Activated naive CD4-positive, alpha-beta T cell treated with anti-CD3 and anti-CD28 coated beads, Interleukin-2, amount 50 U/mL, for 72 hours (primary cell): ENCODE data around the gene DNASE2B. TPM values are rescaled to one million over a fixed set of nuclear protein-coding genes. Genes with fewer than 3 reads are reported as not detected.

Source experiments
- ATAC-seq, 2 donors: fragments of 150-1000 bp; cut with Tn5 transposase; 2 replicates each; pipeline ENCODE4 v1.10.0; 2021; ENCODE audit warnings: mild to moderate bottlenecking in 2 of 2, moderate library complexity in 2 of 2
- DNase-seq, 2 donors: peaks; one replicate each; pipeline ENCODE4 v3.0.0; 2021 to 2022; ENCODE audit warnings: low spot score in 2 of 2
- H3K27ac Mint-ChIP-seq, 2 donors: one replicate each; pipeline ENCODE4 v1.8.0; 2022; ENCODE audit warnings: mild to moderate bottlenecking in 2 of 2, mixed read lengths in 2 of 2
- H3K36me3 Mint-ChIP-seq, 2 donors: one replicate each; pipeline ENCODE4 v1.8.0; 2022; ENCODE audit warnings: mixed read lengths in 2 of 2
- H3K9me3 Mint-ChIP-seq, 2 donors: one replicate each; pipeline ENCODE4 v1.8.0; 2022; ENCODE audit warnings: mixed read lengths in 2 of 2
- total RNA-seq, 2 donors: library from RNA; stranded (reverse); gene quantifications; one replicate each; pipeline ENCODE4 v1.2.3, GENCODE V29; 2022

Gene DNASE2B
- total RNA-seq, 2 donors from 2014 or later: not detected

GRCh38 chr1:84401156-84401555 is 2.9 kb downstream of the DNASE2B start:
- no peak overlapping the region for H3K27ac Mint-ChIP-seq
- DNase-seq: no peak
- H3K36me3 Mint-ChIP-seq: no peaks in the 10 kb centered on the region
- ATAC-seq: no peak
- H3K9me3 Mint-ChIP-seq: peaks cover 0 to 5% of the 10 kb centered on the region in 2 donors

- DNase-seq: no peak
- Mint-ChIP-seq H3K9me3 (peaks cover 0 to 5% of the 10 kb centered on the region in 2 donors), H3K36me3 (no peaks in the 10 kb centered on the region), H3K27ac (no peak overlapping the region)
- ATAC-seq: peak in 1 of 2 donors; percentile 58
These were observed 3.8 kb downstream of the DNASE2B start for GRCh38 chr1:84402060-84402459.

- peaks cover 0 to 5% of the 10 kb centered on the region in 2 donors for H3K9me3 Mint-ChIP-seq
- H3K36me3 Mint-ChIP-seq: no peaks in the 10 kb centered on the region
- H3K27ac Mint-ChIP-seq: no peak overlapping the region
- DNase-seq (no peak), ATAC-seq (no peak)
These were observed 4.2 kb downstream of the DNASE2B start for GRCh38 chr1:84402501-84402900.

GRCh38 chr1:84403347-84403746 is 5.1 kb downstream of the DNASE2B start:
- H3K27ac Mint-ChIP-seq: no peak overlapping the region
- ATAC-seq: no peak

GRCh38 chr1:84406346-84406861 is 8.1 kb downstream of the DNASE2B start:
- DNase-seq: no peak
- no peaks in the 10 kb centered on the region for H3K36me3 Mint-ChIP-seq
- H3K9me3 Mint-ChIP-seq: peaks cover 0 to 5% of the 10 kb centered on the region in 2 donors
- no peak overlapping the region for H3K27ac Mint-ChIP-seq
- ATAC-seq: no peak

More at GRCh38 chr1:84403347-84403746, 5.1 kb downstream of the DNASE2B start:
- Mint-ChIP-seq H3K36me3 (no peaks in the 10 kb centered on the region), H3K9me3 (peaks cover 0 to 5% of the 10 kb centered on the region in 2 donors)
- DNase-seq: no peak

GRCh38 chr1:84407524-84407923 is 9.2 kb downstream of the DNASE2B start:
- ATAC-seq (no peak), DNase-seq (no peak)
- Mint-ChIP-seq H3K36me3 (no peaks in the 10 kb centered on the region), H3K27ac (no peak overlapping the region), H3K9me3 (peaks cover 0 to 5% of the 10 kb centered on the region in 2 donors)

GRCh38 chr1:84407958-84408422 is 9.7 kb downstream of the DNASE2B start:
- H3K36me3 Mint-ChIP-seq: no peaks in the 10 kb centered on the region
- H3K27ac Mint-ChIP-seq: no peak overlapping the region
- ATAC-seq (no peak), DNase-seq (no peak)
- peaks cover 0 to 5% of the 10 kb centered on the region in 2 donors for H3K9me3 Mint-ChIP-seq

GRCh38 chr1:84409888-84410287 is 11.6 kb downstream of the DNASE2B start:
- Mint-ChIP-seq H3K9me3 (peaks cover 0 to 5% of the 10 kb centered on the region in 2 donors), H3K27ac (no peak overlapping the region), H3K36me3 (no peaks in the 10 kb centered on the region)
- DNase-seq (no peak), ATAC-seq (no peak)

- no peak for ATAC-seq
- no peak overlapping the region for H3K27ac Mint-ChIP-seq
- H3K9me3 Mint-ChIP-seq: no peaks in the 10 kb centered on the region
- DNase-seq: no peak
- H3K36me3 Mint-ChIP-seq: no peaks in the 10 kb centered on the region
These were observed 12.2 kb downstream of the DNASE2B start for GRCh38 chr1:84410328-84411095.

- ATAC-seq (no peak), DNase-seq (no peak)
- Mint-ChIP-seq H3K36me3 (no peaks in the 10 kb centered on the region), H3K27ac (no peak overlapping the region), H3K9me3 (peaks cover 0 to 4% of the 10 kb centered on the region in 2 donors)
These were observed 14.1 kb downstream of the DNASE2B start for GRCh38 chr1:84412316-84412942.

GRCh38 chr1:84415396-84415795 is 17.1 kb downstream of the DNASE2B start:
- ATAC-seq: no peak
- H3K9me3 Mint-ChIP-seq: peaks cover 0 to 4% of the 10 kb centered on the region in 2 donors
- no peak for DNase-seq
- H3K27ac Mint-ChIP-seq: no peak overlapping the region
- H3K36me3 Mint-ChIP-seq: no peaks in the 10 kb centered on the region

- ATAC-seq (no peak), DNase-seq (no peak)
- Mint-ChIP-seq H3K36me3 (no peaks in the 10 kb centered on the region), H3K27ac (no peak overlapping the region), H3K9me3 (no peaks in the 10 kb centered on the region)
These were observed 24.6 kb downstream of the DNASE2B start for GRCh38 chr1:84422909-84423308.

- DNase-seq: no peak
- peaks cover 0 to 2% of the 10 kb centered on the region in 2 donors for H3K9me3 Mint-ChIP-seq
- no peak for ATAC-seq
- H3K27ac Mint-ChIP-seq: no peak overlapping the region
- no peaks in the 10 kb centered on the region for H3K36me3 Mint-ChIP-seq
These were observed 26.3 kb downstream of the DNASE2B start for GRCh38 chr1:84424513-84425149.

- Mint-ChIP-seq H3K9me3 (peaks cover 0 to 8% of the 10 kb centered on the region in 2 donors), H3K27ac (no peak overlapping the region), H3K36me3 (no peaks in the 10 kb centered on the region)
- ATAC-seq: no peak
- DNase-seq: no peak
These were observed 27.0 kb downstream of the DNASE2B start for GRCh38 chr1:84425150-84425896.

GRCh38 chr1:84426376-84426775 is 28.1 kb downstream of the DNASE2B start:
- Mint-ChIP-seq H3K36me3 (no peaks in the 10 kb centered on the region), H3K27ac (no peak overlapping the region), H3K9me3 (peaks cover 0 to 10% of the 10 kb centered on the region in 2 donors)
- DNase-seq (no peak), ATAC-seq (no peak)
